ENCODE results near the gene CSRP2.

The CSRP2 gene

DNA sequence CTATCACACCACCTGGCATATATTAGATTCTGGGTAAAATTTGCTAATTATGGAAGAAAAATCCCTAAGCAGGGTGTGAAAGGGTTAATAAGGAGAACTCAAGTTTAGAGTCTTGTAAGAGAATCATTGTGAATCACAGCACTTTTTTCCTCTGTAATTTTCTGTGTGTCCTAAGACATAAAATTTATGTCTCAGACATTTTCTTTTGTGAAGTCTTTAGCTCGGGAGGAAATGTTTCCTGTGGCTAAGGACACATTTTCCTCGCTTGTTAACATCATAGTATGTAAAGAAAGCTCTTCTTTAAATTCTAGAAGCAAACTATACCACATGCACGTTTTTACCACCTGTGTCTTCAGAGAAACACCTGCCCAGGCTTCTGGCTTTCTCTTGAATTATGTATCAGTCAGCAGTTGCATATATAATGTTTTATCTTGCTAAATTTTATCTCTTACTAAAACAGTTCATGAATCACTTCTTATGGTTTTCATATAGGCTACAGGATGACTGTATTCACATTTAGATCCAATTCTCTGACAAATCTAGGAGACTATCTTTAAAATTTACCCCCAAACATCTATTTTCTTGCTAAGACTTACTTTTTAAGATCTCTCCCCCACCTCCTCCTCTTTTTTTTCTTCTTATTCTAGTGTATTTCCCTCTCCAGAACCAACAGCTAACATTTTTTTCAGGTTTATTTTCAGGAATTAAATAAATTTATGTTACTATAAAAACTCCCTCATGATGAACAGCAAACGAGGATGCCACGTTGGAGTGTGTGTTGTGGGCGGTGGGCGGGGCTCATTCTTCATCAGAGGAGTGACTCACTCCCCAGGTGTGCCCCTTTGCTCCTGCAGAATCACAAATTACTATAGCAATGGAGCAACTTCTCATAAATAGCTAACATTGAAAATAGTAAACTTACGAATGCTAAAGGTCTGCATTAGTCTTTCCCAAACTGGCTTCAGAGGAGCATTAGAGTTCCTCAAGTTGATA is 11.6 kb upstream of the CSRP2 start:
- Histone ChIP-seq H3K9me3 (ENCODE audit: control insufficient read depth, low read length) (peaks cover 23% of the 10 kb centered on the region), H3K4me3 (ENCODE audit: low read length) (no peak overlapping the region), H3K27me3 (replicated peaks; ENCODE audit: control insufficient read depth, insufficient read depth, low read length) (peaks cover 16% of the 10 kb centered on the region), H3K36me3 (ENCODE audit: control insufficient read depth, insufficient read depth, low read length, severe bottlenecking) (no peaks in the 10 kb centered on the region), H3K9ac (ENCODE audit: low read length) (no peak overlapping the region), H3K4me1 (ENCODE audit: control insufficient read depth, insufficient read depth, low read length) (no peaks in the 10 kb centered on the region)
- no peak for DNase-seq (ENCODE audit: low read depth)

DNA sequence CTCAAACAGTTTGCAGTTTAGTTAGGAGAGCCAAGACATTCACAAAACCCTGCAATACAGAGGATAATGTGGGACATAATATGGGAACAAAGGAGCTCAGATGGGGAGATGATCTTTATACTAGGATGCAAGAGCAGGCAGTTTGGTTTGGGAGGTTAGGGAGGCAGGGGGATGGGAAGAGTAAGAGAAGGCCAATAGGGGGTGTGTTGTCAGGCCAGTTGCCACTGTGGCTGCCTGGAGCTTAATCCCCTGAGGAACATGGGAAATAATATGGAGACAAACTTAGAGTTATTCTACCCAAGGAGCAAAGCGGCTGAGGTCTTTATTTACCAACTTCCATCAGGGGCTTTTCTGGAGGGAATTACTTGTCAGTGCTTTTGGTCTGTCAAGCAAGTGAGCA is 10.0 kb upstream of the CSRP2 start:
- DNase-seq (ENCODE audit: low read depth), result no peak
- Histone ChIP-seq H3K9me3 (ENCODE audit: control insufficient read depth, low read length) (peaks cover 9% of the 10 kb centered on the region), H3K27me3 (replicated peaks; ENCODE audit: control insufficient read depth, insufficient read depth, low read length) (peaks cover 16% of the 10 kb centered on the region), H3K36me3 (ENCODE audit: control insufficient read depth, insufficient read depth, low read length, severe bottlenecking) (no peaks in the 10 kb centered on the region), H3K4me1 (ENCODE audit: control insufficient read depth, insufficient read depth, low read length) (no peaks in the 10 kb centered on the region), H3K9ac (ENCODE audit: low read length) (no peak overlapping the region), H3K4me3 (ENCODE audit: low read length) (no peak overlapping the region)

DNA sequence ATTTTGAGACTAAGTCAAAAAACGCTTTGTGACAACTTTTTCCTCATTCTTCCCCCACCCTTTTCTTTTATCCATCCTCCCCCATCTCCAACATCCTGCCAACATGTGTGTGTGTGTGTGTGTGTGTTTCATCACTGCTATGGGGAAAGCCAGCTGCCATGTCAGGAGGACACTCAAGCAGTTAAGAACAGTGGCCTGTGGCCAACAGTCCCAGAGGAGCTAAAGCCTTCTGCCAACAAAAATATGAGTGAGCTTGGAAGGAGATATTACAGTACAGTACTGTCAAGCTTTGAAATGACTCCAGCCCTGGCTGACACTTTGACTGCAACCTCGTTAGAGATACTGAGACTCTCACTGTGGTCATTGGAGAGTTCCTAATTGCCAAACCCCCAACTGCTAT is 5.0 kb upstream of the CSRP2 start:
- Histone ChIP-seq H3K4me3 (ENCODE audit: low read length) (no peak overlapping the region), H3K4me1 (ENCODE audit: control insufficient read depth, insufficient read depth, low read length) (no peaks in the 10 kb centered on the region), H3K9me3 (ENCODE audit: control insufficient read depth, low read length) (peaks cover 9% of the 10 kb centered on the region), H3K9ac (ENCODE audit: low read length) (no peak overlapping the region), H3K27me3 (replicated peaks; ENCODE audit: control insufficient read depth, insufficient read depth, low read length) (no peaks in the 10 kb centered on the region), H3K36me3 (ENCODE audit: control insufficient read depth, insufficient read depth, low read length, severe bottlenecking) (no peaks in the 10 kb centered on the region)
- DNase-seq (ENCODE audit: low read depth), result no peak

DNA sequence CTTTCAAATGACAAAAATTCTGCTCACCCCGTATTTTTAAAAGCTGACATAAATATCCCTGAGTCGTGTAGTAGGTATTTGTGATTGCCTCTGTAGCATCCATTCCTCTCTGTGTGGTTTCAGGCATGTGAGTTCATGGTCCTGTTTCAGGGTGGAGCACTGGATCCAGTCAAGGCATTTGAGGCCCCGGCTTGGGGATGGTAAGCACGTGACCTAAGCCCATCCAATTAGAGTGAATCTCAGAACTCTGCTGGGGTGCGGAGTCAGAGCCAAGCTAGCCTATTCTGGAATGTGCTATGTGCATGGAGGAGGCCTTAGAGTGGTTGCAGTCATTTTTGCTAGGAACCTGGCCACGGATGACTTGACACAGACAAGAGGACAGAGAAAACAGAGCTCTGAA is 4.3 kb upstream of the CSRP2 start:
- no peak overlapping the region for H3K4me3 ChIP-seq (ENCODE audit: low read length)
- peaks cover 9% of the 10 kb centered on the region for H3K9me3 ChIP-seq (ENCODE audit: control insufficient read depth, low read length)
- no peaks in the 10 kb centered on the region for H3K36me3 ChIP-seq (ENCODE audit: control insufficient read depth, insufficient read depth, low read length, severe bottlenecking)
- no peaks in the 10 kb centered on the region for H3K27me3 ChIP-seq (replicated peaks; ENCODE audit: control insufficient read depth, insufficient read depth, low read length)
- peaks cover 4% of the 10 kb centered on the region for H3K4me1 ChIP-seq (ENCODE audit: control insufficient read depth, insufficient read depth, low read length)
- H3K9ac ChIP-seq (ENCODE audit: low read length), result no peak overlapping the region
- peak; percentile 69 for DNase-seq (ENCODE audit: low read depth)

DNA sequence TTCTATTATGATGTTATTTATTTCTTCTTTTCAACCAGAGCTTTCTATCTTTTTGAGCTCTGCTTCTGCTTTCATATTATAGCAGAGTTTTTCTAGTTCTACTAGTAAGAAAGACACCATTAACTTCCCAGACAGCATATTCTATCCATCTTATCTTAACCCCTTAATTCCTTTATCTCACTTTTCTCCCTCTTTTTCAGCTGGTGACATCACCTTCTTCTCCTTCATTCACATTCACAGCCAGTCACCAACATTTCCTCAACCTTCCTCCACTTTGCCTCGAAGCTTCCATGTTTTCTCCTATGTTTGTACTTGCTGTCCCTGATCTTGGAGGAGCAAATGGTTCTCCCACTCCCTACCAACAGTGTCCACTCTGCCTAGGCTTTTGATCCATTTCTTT is 3.5 kb upstream of the CSRP2 start:
- Histone ChIP-seq H3K27me3 (replicated peaks; ENCODE audit: control insufficient read depth, insufficient read depth, low read length) (no peaks in the 10 kb centered on the region), H3K9me3 (ENCODE audit: control insufficient read depth, low read length) (peaks cover 9% of the 10 kb centered on the region), H3K4me1 (ENCODE audit: control insufficient read depth, insufficient read depth, low read length) (peaks cover 8% of the 10 kb centered on the region), H3K36me3 (ENCODE audit: control insufficient read depth, insufficient read depth, low read length, severe bottlenecking) (no peaks in the 10 kb centered on the region), H3K4me3 (ENCODE audit: low read length) (no peak overlapping the region), H3K9ac (ENCODE audit: low read length) (no peak overlapping the region)
- DNase-seq (ENCODE audit: low read depth), result no peak

DNA sequence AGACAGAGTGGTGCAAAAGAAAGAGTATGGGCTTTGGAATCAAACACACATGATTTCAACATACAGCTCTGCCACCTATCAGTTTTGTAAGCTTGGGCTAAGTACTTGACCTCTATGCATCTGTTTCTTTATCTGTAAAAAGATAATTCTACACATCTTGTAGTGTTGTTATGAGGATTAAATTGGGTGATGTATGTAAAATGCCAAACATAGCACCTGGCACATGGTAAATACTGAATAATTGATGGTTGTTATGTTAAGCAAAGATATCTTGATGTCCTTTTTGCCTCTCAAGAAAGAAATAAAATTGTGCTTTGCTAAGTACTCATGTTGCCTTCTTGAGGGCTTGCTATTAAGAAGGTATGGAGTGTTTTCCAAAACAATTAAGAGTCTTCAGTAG is 2.3 kb upstream of the CSRP2 start:
- H3K36me3 ChIP-seq (ENCODE audit: control insufficient read depth, insufficient read depth, low read length, severe bottlenecking), result no peaks in the 10 kb centered on the region
- no peaks in the 10 kb centered on the region for H3K27me3 ChIP-seq (replicated peaks; ENCODE audit: control insufficient read depth, insufficient read depth, low read length)

DNA sequence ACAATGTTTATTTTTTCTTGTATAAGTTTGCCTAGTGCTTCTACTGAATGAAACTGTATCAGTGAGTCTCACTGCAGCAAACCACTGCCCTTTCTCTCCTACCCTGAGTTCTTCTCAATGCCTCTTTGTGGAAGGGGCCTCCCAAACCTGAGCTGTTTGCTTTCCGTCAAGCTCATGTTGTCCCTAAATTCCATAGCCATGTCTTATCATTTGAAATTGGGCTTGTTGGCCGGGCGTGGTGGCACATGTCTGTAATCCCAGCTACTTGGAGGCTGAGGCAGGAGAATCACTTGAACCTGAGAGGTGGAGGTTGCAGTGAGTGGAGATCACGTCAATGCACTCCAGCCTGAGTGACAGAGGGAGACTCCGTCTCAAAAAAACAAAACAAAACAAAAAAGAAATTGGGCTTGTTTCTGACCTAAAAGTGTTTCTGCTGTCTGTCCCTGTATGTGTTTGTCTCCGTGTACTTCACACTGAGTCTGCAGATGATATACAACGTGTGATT is 1.8 kb upstream of the CSRP2 start:
- Histone ChIP-seq H3K4me3 (ENCODE audit: low read length) (no peak overlapping the region), H3K27me3 (replicated peaks; ENCODE audit: control insufficient read depth, insufficient read depth, low read length) (no peaks in the 10 kb centered on the region), H3K9ac (ENCODE audit: low read length) (no peak overlapping the region), H3K9me3 (ENCODE audit: control insufficient read depth, low read length) (peaks cover 9% of the 10 kb centered on the region), H3K4me1 (ENCODE audit: control insufficient read depth, insufficient read depth, low read length) (peaks cover 8% of the 10 kb centered on the region), H3K36me3 (ENCODE audit: control insufficient read depth, insufficient read depth, low read length, severe bottlenecking) (no peaks in the 10 kb centered on the region)
- no peak for DNase-seq (ENCODE audit: low read depth)

More for the DNA sequence above, 2.3 kb upstream of the CSRP2 start:
- no peak for DNase-seq (ENCODE audit: low read depth)
- Histone ChIP-seq H3K9ac (ENCODE audit: low read length) (no peak overlapping the region), H3K4me1 (ENCODE audit: control insufficient read depth, insufficient read depth, low read length) (peaks cover 8% of the 10 kb centered on the region), H3K9me3 (ENCODE audit: control insufficient read depth, low read length) (peaks cover 9% of the 10 kb centered on the region), H3K4me3 (ENCODE audit: low read length) (no peak overlapping the region)

DNA sequence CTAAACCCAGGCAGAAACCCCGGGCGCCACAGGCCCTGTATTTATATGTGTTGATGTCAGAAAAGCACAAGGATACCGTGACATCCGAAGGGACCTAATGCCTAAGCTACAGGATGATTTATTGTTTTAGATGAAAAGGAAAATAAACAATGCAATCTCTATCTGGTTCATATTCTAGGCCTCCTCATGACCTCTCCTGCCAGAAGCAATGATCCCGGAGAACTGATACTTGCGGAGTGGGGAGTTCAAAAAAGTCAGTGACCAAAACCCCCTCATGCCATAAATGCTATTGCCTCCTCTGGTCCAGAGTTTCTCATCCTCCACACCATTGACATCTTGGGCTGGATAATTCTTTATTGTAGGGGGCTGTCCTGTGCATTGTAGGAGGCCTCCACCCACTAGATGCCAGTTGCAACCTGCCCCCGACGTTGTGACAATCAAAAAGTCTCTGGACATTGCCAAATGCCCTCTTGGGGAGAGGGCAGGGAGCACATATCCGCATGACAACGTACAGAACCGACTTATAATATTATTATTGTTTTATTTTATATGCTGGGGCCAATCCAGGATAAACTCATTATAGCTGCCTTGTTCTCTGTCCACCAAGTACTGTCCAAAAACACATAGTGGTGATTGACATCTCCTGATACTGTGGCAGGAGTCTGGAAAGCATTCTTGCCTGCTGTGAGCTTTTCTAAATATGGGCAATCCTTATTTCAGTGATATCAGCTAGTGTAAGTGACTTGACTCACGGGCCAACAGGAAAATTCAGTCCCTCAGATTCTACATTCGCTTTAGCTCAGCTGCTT is 1.1 kb upstream of the CSRP2 start:
- Histone ChIP-seq H3K9ac (ENCODE audit: low read length) (peak overlapping the region; percentile 88), H3K27me3 (replicated peaks; ENCODE audit: control insufficient read depth, insufficient read depth, low read length) (no peaks in the 10 kb centered on the region), H3K4me1 (ENCODE audit: control insufficient read depth, insufficient read depth, low read length) (peaks cover 8% of the 10 kb centered on the region), H3K4me3 (ENCODE audit: low read length) (peak overlapping the region; percentile 88), H3K9me3 (ENCODE audit: control insufficient read depth, low read length) (peaks cover 9% of the 10 kb centered on the region), H3K36me3 (ENCODE audit: control insufficient read depth, insufficient read depth, low read length, severe bottlenecking) (no peaks in the 10 kb centered on the region)
- peak; percentile 55 for DNase-seq (ENCODE audit: low read depth)

DNA sequence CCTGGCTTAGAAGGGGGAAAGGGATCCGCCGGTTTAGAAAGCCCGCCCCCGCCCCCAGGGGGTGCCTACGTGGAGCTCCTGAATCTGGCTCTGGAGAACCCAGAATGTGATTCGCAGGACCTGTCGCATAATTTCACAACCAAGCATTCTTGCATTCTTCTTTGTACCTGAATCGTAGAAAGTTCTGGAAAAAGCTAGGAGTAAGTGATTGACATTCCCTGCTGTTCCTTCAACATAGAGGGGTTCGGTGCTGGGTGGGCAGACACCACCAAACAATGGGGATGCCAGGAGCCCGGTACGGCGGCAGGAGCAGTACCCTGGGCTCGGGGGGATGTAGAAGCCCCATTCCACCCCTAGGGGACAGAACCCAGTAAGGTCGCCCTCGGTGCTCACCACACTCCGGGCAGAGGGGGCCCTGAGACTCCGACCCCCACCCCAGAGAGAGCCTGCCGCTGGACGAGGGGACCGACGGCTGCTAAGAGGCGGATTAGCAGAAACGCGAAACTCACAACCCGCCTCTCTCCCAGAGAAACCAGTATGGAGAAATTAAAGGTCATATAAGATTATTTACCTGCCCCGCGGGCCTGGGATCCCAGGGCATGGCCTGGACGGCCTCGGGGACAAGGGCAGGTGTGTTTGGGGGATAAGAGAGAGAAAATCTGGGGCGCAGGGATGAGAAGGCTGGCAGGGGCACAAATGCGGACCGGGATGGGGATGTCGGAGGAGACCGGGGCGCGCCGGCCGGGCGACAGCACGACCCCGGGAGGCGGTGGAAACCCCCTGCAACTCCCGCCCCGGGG is 520 bp downstream of the CSRP2 start:
- Histone ChIP-seq H3K36me3 (ENCODE audit: control insufficient read depth, insufficient read depth, low read length, severe bottlenecking) (no peaks in the 10 kb centered on the region), H3K9ac (ENCODE audit: low read length) (peak overlapping the region; percentile 88), H3K9me3 (ENCODE audit: control insufficient read depth, low read length) (peaks cover 6% of the 10 kb centered on the region), H3K27me3 (replicated peaks; ENCODE audit: control insufficient read depth, insufficient read depth, low read length) (no peaks in the 10 kb centered on the region), H3K4me3 (ENCODE audit: low read length) (peak overlapping the region; percentile 88), H3K4me1 (ENCODE audit: control insufficient read depth, insufficient read depth, low read length) (peaks cover 8% of the 10 kb centered on the region)
- peak; percentile 82 for DNase-seq (ENCODE audit: low read depth)

DNA sequence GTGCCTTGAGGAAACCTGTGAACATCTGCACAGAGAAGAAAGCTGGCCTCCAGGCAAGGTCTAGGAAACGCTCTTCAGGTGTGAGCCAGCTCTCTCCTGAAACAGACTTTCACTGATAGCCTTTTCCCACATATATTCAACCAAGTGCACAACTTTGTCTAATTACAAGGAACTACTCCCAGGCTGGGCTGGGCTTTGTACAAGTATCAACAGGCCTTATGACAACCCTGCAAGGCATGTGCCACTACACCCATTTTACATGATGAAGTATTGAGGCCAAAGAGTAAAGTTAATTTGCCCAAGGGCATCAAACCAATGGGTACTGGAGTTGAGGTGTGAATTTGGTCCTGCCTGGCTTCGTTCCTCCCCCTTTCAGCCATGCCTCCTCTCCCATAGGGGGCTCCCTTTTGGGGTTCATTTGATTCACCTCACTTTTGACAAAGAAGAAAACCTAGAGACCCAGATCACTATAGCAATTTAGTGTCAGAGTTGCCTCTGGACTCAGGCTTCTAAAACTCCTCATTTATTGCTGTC is 2.1 kb downstream of the CSRP2 start:
- no peak overlapping the region for H3K4me3 ChIP-seq (ENCODE audit: low read length)
- H3K36me3 ChIP-seq (ENCODE audit: control insufficient read depth, insufficient read depth, low read length, severe bottlenecking), result no peaks in the 10 kb centered on the region
- no peaks in the 10 kb centered on the region for H3K9me3 ChIP-seq (ENCODE audit: control insufficient read depth, low read length)
- no peak for DNase-seq (ENCODE audit: low read depth)
- H3K27me3 ChIP-seq (replicated peaks; ENCODE audit: control insufficient read depth, insufficient read depth, low read length), result no peaks in the 10 kb centered on the region
- H3K4me1 ChIP-seq (ENCODE audit: control insufficient read depth, insufficient read depth, low read length), result peaks cover 8% of the 10 kb centered on the region
- no peak overlapping the region for H3K9ac ChIP-seq (ENCODE audit: low read length)

Data from adipocyte (in vitro differentiated cells).